ENCODE measurements around the gene ANXA4.

GRCh38 chr2:69695850-69696216 lies 46.1 kb upstream of the ANXA4 start:
- TF ChIP-seq DNMT3B (CRISPR knock-in tag; conservative IDR thresholded peaks at IDR 0.05) (no peak), EP300 (IDR thresholded peaks at IDR 0.05; ENCODE audit: low read depth in 2 of 2, low read length in 2 of 2) (no peak), EP300 (CRISPR knock-in tag; IDR thresholded peaks at IDR 0.05; ENCODE audit: borderline replicate concordance) (no peak), CC2D1A (CRISPR knock-in tag; IDR thresholded peaks at IDR 0.05) (no peak), CTCF (CRISPR knock-in tag; IDR thresholded peaks at IDR 0.05) (no peak), POLR2A (IDR thresholded peaks at IDR 0.05; ENCODE audit: insufficient read depth in 1 of 2, low read depth in 2 of 2, low read length in 2 of 2) (no peak)

All from HepG2 (cell line).